GM23338 (cell line): Measurements from ENCODE around the gene ZNF174.

ENCODE experiments used
- CREB1 ChIP-seq: fragments of 250-450 bp; sonication (Bioruptor Pico); IDR thresholded peaks from 2 replicates; pipeline ENCODE4 v1.5.0; 2020; ENCODE audit warnings: low read depth, mild to moderate bottlenecking, moderate library complexity
- EZH2 ChIP-seq: fragments of 200-600 bp; sonication (generic); IDR thresholded peaks from one replicate; pipeline ENCODE4 v1.8.0; 2017; ENCODE audit warnings: antibody characterized with exemption, mild to moderate bottlenecking, low read depth; ENCODE audit not compliant: unreplicated experiment
- EZH2phosphoT487 ChIP-seq: fragments of 200-600 bp; sonication (generic); IDR thresholded peaks from one replicate; pipeline ENCODE4 v1.8.1; 2018; ENCODE audit warnings: antibody characterized with exemption; ENCODE audit not compliant: unreplicated experiment
- JUNB ChIP-seq: IDR thresholded peaks from one replicate; pipeline ENCODE4 v1.6.1; 2016; ENCODE audit warnings: antibody characterized with exemption; ENCODE audit not compliant: unreplicated experiment
- NANOG ChIP-seq: IDR thresholded peaks from 2 replicates; pipeline ENCODE4 v1.6.1; 2016; ENCODE audit warnings: antibody characterized with exemption, borderline replicate concordance
- POLR2AphosphoS5 ChIP-seq: IDR thresholded peaks from 2 replicates; pipeline ENCODE4 v1.6.1; 2016; ENCODE audit warnings: antibody characterized with exemption, low read depth
- REST ChIP-seq: IDR thresholded peaks from one replicate; pipeline ENCODE4 v1.6.1; 2018; ENCODE audit warnings: antibody characterized with exemption; ENCODE audit not compliant: unreplicated experiment
- STAT1 ChIP-seq: IDR thresholded peaks from one replicate; pipeline ENCODE4 v1.6.1; 2016; ENCODE audit warnings: antibody characterized with exemption; ENCODE audit not compliant: unreplicated experiment
- ZNF114 ChIP-seq: fragments of 250-450 bp; sonication (Bioruptor Pico); IDR thresholded peaks from 2 replicates; pipeline ENCODE4 v1.5.0; 2020; ENCODE audit warnings: mild to moderate bottlenecking, moderate library complexity
- ZNF331 ChIP-seq: fragments of 250-450 bp; sonication (Bioruptor Pico); IDR thresholded peaks from 2 replicates; pipeline ENCODE4 v1.5.0; 2020; ENCODE audit warnings: low read depth, mild to moderate bottlenecking, moderate library complexity
- TF ChIP-seq, protein P1 (sequence below), 2 experiments: fragments of 200-600 bp in 1 of 2; sonication (generic) in 1 of 2; conservative IDR thresholded peaks; 2 replicates each; pipeline versions ENCODE4 v1.5.1 to v1.6.1; 2016 to 2017; ENCODE audit warnings: antibody characterized with exemption in 2 of 2, low read depth in 2 of 2, mild to moderate bottlenecking in 2 of 2, moderate library complexity in 1 of 2
- TF ChIP-seq, protein P2 (sequence below): IDR thresholded peaks from 2 replicates; pipeline ENCODE4 v1.6.1; 2016; ENCODE audit warnings: antibody characterized with exemption

- TF ChIP-seq POLR2AphosphoS5 (no peak), EZH2 (no peak), REST (no peak), JUNB (no peak), EZH2phosphoT487 (no peak), CREB1 (CRISPR knock-in tag) (no peak), STAT1 (no peak), ZNF114 (CRISPR knock-in tag) (no peak), ZNF331 (CRISPR knock-in tag) (no peak), NANOG (no peak)
- TF ChIP-seq, protein P1, sequence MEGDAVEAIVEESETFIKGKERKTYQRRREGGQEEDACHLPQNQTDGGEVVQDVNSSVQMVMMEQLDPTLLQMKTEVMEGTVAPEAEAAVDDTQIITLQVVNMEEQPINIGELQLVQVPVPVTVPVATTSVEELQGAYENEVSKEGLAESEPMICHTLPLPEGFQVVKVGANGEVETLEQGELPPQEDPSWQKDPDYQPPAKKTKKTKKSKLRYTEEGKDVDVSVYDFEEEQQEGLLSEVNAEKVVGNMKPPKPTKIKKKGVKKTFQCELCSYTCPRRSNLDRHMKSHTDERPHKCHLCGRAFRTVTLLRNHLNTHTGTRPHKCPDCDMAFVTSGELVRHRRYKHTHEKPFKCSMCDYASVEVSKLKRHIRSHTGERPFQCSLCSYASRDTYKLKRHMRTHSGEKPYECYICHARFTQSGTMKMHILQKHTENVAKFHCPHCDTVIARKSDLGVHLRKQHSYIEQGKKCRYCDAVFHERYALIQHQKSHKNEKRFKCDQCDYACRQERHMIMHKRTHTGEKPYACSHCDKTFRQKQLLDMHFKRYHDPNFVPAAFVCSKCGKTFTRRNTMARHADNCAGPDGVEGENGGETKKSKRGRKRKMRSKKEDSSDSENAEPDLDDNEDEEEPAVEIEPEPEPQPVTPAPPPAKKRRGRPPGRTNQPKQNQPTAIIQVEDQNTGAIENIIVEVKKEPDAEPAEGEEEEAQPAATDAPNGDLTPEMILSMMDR (conservative IDR thresholded peaks at IDR 0.05; ENCODE audit: low read depth in 2 of 2), result no peak
- TF ChIP-seq, protein P2, sequence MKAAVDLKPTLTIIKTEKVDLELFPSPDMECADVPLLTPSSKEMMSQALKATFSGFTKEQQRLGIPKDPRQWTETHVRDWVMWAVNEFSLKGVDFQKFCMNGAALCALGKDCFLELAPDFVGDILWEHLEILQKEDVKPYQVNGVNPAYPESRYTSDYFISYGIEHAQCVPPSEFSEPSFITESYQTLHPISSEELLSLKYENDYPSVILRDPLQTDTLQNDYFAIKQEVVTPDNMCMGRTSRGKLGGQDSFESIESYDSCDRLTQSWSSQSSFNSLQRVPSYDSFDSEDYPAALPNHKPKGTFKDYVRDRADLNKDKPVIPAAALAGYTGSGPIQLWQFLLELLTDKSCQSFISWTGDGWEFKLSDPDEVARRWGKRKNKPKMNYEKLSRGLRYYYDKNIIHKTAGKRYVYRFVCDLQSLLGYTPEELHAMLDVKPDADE, result no peak
Measured at GRCh38 chr16:3364774-3365427, 36.1 kb upstream of the ZNF174 start.
